Neural cell (in vitro differentiated cells): Measurements from ENCODE around the gene SBK3. TPM values are rescaled to one million over a fixed set of nuclear protein-coding genes. Genes with fewer than 3 reads are reported as not detected.

Experiments used
- H2AFZ ChIP-seq: fragments of 200-600, 300-800 bp; sonication (generic), shearing (Covaris generic); 2 replicates; pipeline ENCODE4 v1.6.0; 2014; ENCODE audit warnings: low read depth, mild to moderate bottlenecking, antibody characterized with exemption, low read length, moderate library complexity
- H3F3A ChIP-seq: fragments of 200-600 bp; shearing (Covaris generic); 2 replicates; pipeline ENCODE4 v1.6.1; 2016; ENCODE audit warnings: mild to moderate bottlenecking, moderate library complexity, mixed read lengths, antibody characterized with exemption, low read length; ENCODE audit not compliant: insufficient read depth, poor library complexity, severe bottlenecking
- H3K27ac ChIP-seq: fragments of 200-600, 300-800 bp; sonication (generic), shearing (Covaris generic); 2 replicates; pipeline ENCODE4 v1.5.1; 2014; ENCODE audit warnings: mild to moderate bottlenecking, low read length, moderate library complexity
- H3K27me3 ChIP-seq: fragments of 300-800, 200-600 bp; sonication (generic), shearing (Covaris generic); 2 replicates; pipeline ENCODE4 v1.6.0; 2014; ENCODE audit warnings: mild to moderate bottlenecking, low read depth, low read length, moderate library complexity; ENCODE audit not compliant: insufficient read depth
- H3K36me3 ChIP-seq: fragments of 300-800, 200-600 bp; sonication (generic), shearing (Covaris generic); 2 replicates; pipeline ENCODE4 v1.5.1; 2014; ENCODE audit warnings: mild to moderate bottlenecking, antibody characterized with exemption, low read length, moderate library complexity; ENCODE audit not compliant: insufficient read depth
- H3K4me2 ChIP-seq: fragments of 300-800, 200-600 bp; sonication (generic), shearing (Covaris generic); 2 replicates; pipeline ENCODE4 v1.6.0; 2014; ENCODE audit warnings: mild to moderate bottlenecking, low read length
- H3K4me3 ChIP-seq: fragments of 300-800, 200-600 bp; sonication (generic), shearing (Covaris generic); 2 replicates; pipeline ENCODE4 v1.5.1; 2014; ENCODE audit warnings: mild to moderate bottlenecking, low read length, moderate library complexity
- H3K79me2 ChIP-seq: fragments of 200-600 bp; shearing (Covaris generic); replicated peaks from 2 replicates; pipeline ENCODE4 v1.6.0; 2014; ENCODE audit warnings: mild to moderate bottlenecking, low read length, moderate library complexity; ENCODE audit not compliant: insufficient read depth
- H3K9ac ChIP-seq: fragments of 300-800, 200-600 bp; sonication (generic), shearing (Covaris generic); 2 replicates; pipeline ENCODE4 v1.6.1; 2016; ENCODE audit warnings: mild to moderate bottlenecking, low read length, mixed read lengths
- H3K9me2 ChIP-seq: fragments of 200-600 bp; shearing (Covaris generic); 2 replicates; pipeline ENCODE4 v1.6.1; 2016; ENCODE audit warnings: mild to moderate bottlenecking, low read length, mixed read lengths; ENCODE audit not compliant: insufficient read depth
- H3K9me3 ChIP-seq: fragments of 200-600, 300-800 bp; sonication (generic), shearing (Covaris generic); 2 replicates; pipeline ENCODE4 v1.6.1; 2016; ENCODE audit warnings: mild to moderate bottlenecking, mixed run types, low read length, moderate library complexity, mixed read lengths
- H4K20me1 ChIP-seq: fragments of 200-600 bp; shearing (Covaris generic); 2 replicates; pipeline ENCODE4 v1.6.1; 2016; ENCODE audit warnings: mild to moderate bottlenecking, mixed run types; ENCODE audit not compliant: insufficient read depth
- EP300 ChIP-seq: fragments of 450-650 bp; conservative IDR thresholded peaks from 2 replicates; pipeline ENCODE4 v1.6.1; 2014; ENCODE audit warnings: antibody characterized with exemption, mild to moderate bottlenecking, moderate library complexity; ENCODE audit not compliant: poor library complexity, severe bottlenecking
- EZH2 ChIP-seq: fragments of 200-600, 300-800 bp; shearing (Covaris generic), sonication (generic); IDR thresholded peaks from 2 replicates; pipeline ENCODE4 v1.6.1; 2014; ENCODE audit warnings: antibody characterized with exemption, low read length, borderline replicate concordance, mild to moderate bottlenecking; ENCODE audit not compliant: insufficient read depth, poor library complexity, severe bottlenecking
- MXI1 ChIP-seq: fragments of 450-650 bp; conservative IDR thresholded peaks from 2 replicates; pipeline ENCODE4 v1.6.1; 2014; ENCODE audit warnings: antibody characterized with exemption, mild to moderate bottlenecking; ENCODE audit not compliant: poor library complexity, severe bottlenecking
- POLR2AphosphoS5 ChIP-seq: IDR thresholded peaks from 2 replicates; pipeline ENCODE4 v1.6.1; 2012
- RAD21 ChIP-seq: fragments of 450-650 bp; conservative IDR thresholded peaks from 2 replicates; pipeline ENCODE4 v1.6.1; 2014; ENCODE audit warnings: antibody characterized with exemption, mild to moderate bottlenecking, moderate library complexity
- SMC3 ChIP-seq: fragments of 450-650 bp; conservative IDR thresholded peaks from 2 replicates; pipeline ENCODE4 v1.6.1; 2014; ENCODE audit warnings: antibody characterized with exemption, mild to moderate bottlenecking, moderate library complexity; ENCODE audit not compliant: poor library complexity
- TAF1 ChIP-seq: IDR thresholded peaks from 2 replicates; pipeline ENCODE4 v1.6.1; 2012; ENCODE audit warnings: low read depth
- polyA plus RNA-seq: library from polyadenylated mRNA; depleted of rRNA; stranded (reverse); fragments of >200 nt; gene quantifications from 2 replicates; pipeline ENCODE4 v1.2.3, GENCODE V29; 2014
- TF ChIP-seq, protein P1 (sequence below): IDR thresholded peaks from 2 replicates; pipeline ENCODE4 v1.6.1; 2012; ENCODE audit warnings: borderline replicate concordance
- TF ChIP-seq, protein P2 (sequence below): fragments of 450-650 bp; IDR thresholded peaks from 2 replicates; pipeline ENCODE4 v1.5.1; 2014; ENCODE audit warnings: antibody characterized with exemption, mild to moderate bottlenecking, moderate library complexity; ENCODE audit not compliant: poor library complexity, severe bottlenecking

Gene SBK3
- polyA plus RNA-seq, 1 donor from 2014 or later = not detected

DNA sequence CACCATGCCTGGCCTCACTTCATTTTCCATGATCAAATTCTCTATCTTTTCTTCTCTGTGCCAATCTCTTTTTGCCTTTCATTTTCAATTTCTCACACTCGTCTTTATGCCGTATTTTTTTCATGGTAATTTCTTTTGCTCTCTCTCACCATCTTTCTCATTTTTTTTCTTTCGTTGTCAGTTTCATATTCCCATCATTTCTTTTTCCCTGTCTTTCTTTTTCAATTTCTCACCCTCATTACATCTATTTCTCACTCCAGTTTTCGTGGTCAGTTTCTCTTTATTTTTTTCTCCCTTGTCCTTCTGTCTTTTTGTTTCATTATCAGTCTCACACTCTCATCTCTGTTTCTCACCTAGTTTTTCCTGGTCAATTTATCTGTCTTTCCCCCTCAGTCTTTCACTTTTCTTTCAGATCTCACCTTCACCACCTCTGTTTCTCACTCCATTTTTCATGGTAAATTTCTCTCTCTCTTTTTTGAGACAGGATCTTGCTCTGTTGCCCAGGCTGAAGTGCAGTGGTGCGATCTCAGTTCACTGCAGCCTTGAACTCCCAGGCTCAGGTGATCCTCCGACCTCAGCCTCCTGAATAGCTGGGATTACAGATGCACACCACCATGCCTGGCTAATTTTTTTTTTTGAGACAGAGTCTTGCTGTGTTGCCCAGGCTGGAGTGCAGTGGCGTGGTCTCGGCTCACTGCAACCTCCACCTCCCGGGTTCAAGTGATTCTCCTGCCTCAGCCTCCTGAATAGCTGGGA is 43.0 kb downstream of the SBK3 start:
- no peaks in the 10 kb centered on the region for H3F3A ChIP-seq
- no peaks in the 10 kb centered on the region for H3K36me3 ChIP-seq
- no peaks in the 10 kb centered on the region for H4K20me1 ChIP-seq
- no peaks in the 10 kb centered on the region for H3K9me2 ChIP-seq
- no peak overlapping the region for H3K4me2 ChIP-seq
- H2AFZ ChIP-seq = no peak overlapping the region
- H3K4me3 ChIP-seq = no peak overlapping the region
- no peaks in the 10 kb centered on the region for H3K9me3 ChIP-seq
- H3K79me2 ChIP-seq = no peaks in the 10 kb centered on the region
- no peak overlapping the region for H3K27ac ChIP-seq
- H3K9ac ChIP-seq = no peak overlapping the region
- TF ChIP-seq SMC3 (no peak), POLR2AphosphoS5 (no peak), TAF1 (no peak), MXI1 (no peak), EZH2 (no peak), EP300 (no peak), RAD21 (no peak)
- TF ChIP-seq, protein P1, sequence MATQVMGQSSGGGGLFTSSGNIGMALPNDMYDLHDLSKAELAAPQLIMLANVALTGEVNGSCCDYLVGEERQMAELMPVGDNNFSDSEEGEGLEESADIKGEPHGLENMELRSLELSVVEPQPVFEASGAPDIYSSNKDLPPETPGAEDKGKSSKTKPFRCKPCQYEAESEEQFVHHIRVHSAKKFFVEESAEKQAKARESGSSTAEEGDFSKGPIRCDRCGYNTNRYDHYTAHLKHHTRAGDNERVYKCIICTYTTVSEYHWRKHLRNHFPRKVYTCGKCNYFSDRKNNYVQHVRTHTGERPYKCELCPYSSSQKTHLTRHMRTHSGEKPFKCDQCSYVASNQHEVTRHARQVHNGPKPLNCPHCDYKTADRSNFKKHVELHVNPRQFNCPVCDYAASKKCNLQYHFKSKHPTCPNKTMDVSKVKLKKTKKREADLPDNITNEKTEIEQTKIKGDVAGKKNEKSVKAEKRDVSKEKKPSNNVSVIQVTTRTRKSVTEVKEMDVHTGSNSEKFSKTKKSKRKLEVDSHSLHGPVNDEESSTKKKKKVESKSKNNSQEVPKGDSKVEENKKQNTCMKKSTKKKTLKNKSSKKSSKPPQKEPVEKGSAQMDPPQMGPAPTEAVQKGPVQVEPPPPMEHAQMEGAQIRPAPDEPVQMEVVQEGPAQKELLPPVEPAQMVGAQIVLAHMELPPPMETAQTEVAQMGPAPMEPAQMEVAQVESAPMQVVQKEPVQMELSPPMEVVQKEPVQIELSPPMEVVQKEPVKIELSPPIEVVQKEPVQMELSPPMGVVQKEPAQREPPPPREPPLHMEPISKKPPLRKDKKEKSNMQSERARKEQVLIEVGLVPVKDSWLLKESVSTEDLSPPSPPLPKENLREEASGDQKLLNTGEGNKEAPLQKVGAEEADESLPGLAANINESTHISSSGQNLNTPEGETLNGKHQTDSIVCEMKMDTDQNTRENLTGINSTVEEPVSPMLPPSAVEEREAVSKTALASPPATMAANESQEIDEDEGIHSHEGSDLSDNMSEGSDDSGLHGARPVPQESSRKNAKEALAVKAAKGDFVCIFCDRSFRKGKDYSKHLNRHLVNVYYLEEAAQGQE = no peak
- TF ChIP-seq, protein P2, sequence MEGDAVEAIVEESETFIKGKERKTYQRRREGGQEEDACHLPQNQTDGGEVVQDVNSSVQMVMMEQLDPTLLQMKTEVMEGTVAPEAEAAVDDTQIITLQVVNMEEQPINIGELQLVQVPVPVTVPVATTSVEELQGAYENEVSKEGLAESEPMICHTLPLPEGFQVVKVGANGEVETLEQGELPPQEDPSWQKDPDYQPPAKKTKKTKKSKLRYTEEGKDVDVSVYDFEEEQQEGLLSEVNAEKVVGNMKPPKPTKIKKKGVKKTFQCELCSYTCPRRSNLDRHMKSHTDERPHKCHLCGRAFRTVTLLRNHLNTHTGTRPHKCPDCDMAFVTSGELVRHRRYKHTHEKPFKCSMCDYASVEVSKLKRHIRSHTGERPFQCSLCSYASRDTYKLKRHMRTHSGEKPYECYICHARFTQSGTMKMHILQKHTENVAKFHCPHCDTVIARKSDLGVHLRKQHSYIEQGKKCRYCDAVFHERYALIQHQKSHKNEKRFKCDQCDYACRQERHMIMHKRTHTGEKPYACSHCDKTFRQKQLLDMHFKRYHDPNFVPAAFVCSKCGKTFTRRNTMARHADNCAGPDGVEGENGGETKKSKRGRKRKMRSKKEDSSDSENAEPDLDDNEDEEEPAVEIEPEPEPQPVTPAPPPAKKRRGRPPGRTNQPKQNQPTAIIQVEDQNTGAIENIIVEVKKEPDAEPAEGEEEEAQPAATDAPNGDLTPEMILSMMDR = no peak
- no peaks in the 10 kb centered on the region for H3K27me3 ChIP-seq

DNA sequence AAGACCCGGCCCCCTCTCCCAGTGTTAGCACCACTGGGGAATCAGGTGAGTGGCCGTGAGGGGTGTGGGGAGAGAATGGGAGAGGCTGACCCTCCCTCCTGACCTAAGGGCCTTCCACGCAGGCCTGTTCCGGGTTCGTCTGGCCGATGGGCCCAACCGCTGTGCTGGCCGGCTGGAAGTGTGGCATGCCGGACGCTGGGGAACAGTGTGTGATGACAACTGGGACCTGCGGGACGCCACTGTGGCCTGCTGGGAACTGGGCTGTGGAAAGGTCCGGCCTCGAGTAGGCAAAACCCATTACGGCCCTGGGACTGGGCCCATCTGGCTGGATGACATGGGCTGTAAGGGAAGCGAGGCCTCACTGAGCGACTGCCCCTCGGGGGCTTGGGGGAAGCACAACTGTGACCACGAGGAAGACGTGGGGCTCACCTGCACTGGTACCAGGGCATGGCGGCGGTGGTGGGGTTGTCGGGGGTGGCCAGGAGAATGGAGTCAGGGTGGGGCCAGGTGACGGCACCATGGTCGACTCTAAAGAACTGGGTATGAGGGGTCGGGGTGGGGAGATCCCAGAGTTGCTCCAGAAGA is 44.9 kb downstream of the SBK3 start:
- no peaks in the 10 kb centered on the region for H3K79me2 ChIP-seq
- no peaks in the 10 kb centered on the region for H3K9me3 ChIP-seq
- no peaks in the 10 kb centered on the region for H3K9me2 ChIP-seq
- H3K9ac ChIP-seq = no peak overlapping the region
- H3F3A ChIP-seq = no peaks in the 10 kb centered on the region
- TF ChIP-seq MXI1 (no peak), SMC3 (no peak), EZH2 (no peak), RAD21 (no peak), POLR2AphosphoS5 (no peak), EP300 (no peak)
- TF ChIP-seq, protein P1 = no peak
- TF ChIP-seq, protein P2 = no peak
- H3K36me3 ChIP-seq = no peaks in the 10 kb centered on the region
- no peak overlapping the region for H3K4me3 ChIP-seq
- no peaks in the 10 kb centered on the region for H3K27me3 ChIP-seq
- H3K4me2 ChIP-seq = no peak overlapping the region
- H2AFZ ChIP-seq = no peak overlapping the region
- H4K20me1 ChIP-seq = no peaks in the 10 kb centered on the region
- no peak overlapping the region for H3K27ac ChIP-seq
